HFFc6 (cell line): ENCODE data around the gene HPS6. TPM values are rescaled to one million over a fixed set of nuclear protein-coding genes. Genes with fewer than 3 reads are reported as not detected.
"Not testable (repeated sequence)": the region's sequence is repeated elsewhere in the genome, so short reads cannot be mapped to it uniquely, and the experiment has no call there.

Experiments
- DNase-seq: peaks from one replicate; pipeline ENCODE4 v3.0.0-alpha.2; 2018
- H3K27ac Mint-ChIP-seq: 2 replicates; pipeline ENCODE4 v1.8.0; 2020; ENCODE audit warnings: mild to moderate bottlenecking, mixed read lengths
- H3K27me3 Mint-ChIP-seq: 2 replicates; pipeline ENCODE4 v1.8.0; 2021; ENCODE audit warnings: mild to moderate bottlenecking, moderate library complexity, mixed read lengths; ENCODE audit not compliant: insufficient read depth
- H3K36me3 Mint-ChIP-seq: 2 replicates; pipeline ENCODE4 v1.8.0; 2021; ENCODE audit warnings: low read depth, mixed read lengths
- H3K4me1 Mint-ChIP-seq: 2 replicates; pipeline ENCODE4 v1.8.0; 2020; ENCODE audit warnings: low read depth, mixed read lengths
- H3K4me3 Mint-ChIP-seq: 2 replicates; pipeline ENCODE4 v1.8.0; 2020; ENCODE audit warnings: mild to moderate bottlenecking, moderate library complexity, mixed read lengths
- H3K9me3 Mint-ChIP-seq: 2 replicates; pipeline ENCODE4 v1.8.0; 2020; ENCODE audit warnings: mild to moderate bottlenecking, mixed read lengths
- total RNA-seq, 6 experiments: library from RNA; stranded (reverse); fragmentation: NEBNext Ultra II Directional; extraction: Animal tissue kit (Norgen Biotek cat#: 25700); gene quantifications; 2 replicates in 1 of 6; 3 replicates in 5 of 6; pipeline ENCODE4 v1.2.3, GENCODE V29; 2021
- TF ChIP-seq, protein P1 (sequence below): fragments of 200-600 bp; sonication (generic); IDR thresholded peaks from 2 replicates; pipeline ENCODE4 v1.5.0; 2021; ENCODE audit warnings: antibody characterized with exemption, mild to moderate bottlenecking

Gene HPS6
- total RNA-seq, 6 experiments from 2014 or later = 22.0 to 29.4 (median 24.0) TPM

DNA sequence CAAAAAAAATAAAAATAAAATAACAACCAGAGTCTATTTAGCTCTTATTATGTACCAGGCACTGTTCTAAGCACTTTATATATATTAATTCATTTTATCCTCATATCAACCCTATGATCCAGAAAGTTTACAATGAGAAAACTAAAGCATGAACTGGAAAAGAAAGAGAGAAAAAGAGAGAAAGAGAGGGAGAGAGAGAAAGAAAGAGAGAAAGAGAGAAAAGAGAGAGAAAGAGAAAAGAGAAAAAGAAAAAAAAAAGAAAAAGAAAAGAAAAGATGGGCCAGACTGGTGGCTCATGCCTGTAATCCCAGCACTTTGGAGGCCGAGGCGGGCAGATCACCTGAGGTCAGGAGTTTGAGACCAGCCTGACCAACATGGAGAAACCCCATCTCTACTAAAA, 19.1 kb upstream of the HPS6 start:
- peaks cover 23% of the 10 kb centered on the region for H3K4me1 Mint-ChIP-seq
- no peak overlapping the region for H3K27ac Mint-ChIP-seq
- H3K4me3 Mint-ChIP-seq = no peak overlapping the region; the same call in 1 of the 2 replicates
- H3K27me3 Mint-ChIP-seq = no peaks in the 10 kb centered on the region; the same call in 1 of the 2 replicates
- H3K36me3 Mint-ChIP-seq = no peaks in the 10 kb centered on the region
- DNase-seq = no peak
- TF ChIP-seq, protein P1, sequence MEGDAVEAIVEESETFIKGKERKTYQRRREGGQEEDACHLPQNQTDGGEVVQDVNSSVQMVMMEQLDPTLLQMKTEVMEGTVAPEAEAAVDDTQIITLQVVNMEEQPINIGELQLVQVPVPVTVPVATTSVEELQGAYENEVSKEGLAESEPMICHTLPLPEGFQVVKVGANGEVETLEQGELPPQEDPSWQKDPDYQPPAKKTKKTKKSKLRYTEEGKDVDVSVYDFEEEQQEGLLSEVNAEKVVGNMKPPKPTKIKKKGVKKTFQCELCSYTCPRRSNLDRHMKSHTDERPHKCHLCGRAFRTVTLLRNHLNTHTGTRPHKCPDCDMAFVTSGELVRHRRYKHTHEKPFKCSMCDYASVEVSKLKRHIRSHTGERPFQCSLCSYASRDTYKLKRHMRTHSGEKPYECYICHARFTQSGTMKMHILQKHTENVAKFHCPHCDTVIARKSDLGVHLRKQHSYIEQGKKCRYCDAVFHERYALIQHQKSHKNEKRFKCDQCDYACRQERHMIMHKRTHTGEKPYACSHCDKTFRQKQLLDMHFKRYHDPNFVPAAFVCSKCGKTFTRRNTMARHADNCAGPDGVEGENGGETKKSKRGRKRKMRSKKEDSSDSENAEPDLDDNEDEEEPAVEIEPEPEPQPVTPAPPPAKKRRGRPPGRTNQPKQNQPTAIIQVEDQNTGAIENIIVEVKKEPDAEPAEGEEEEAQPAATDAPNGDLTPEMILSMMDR = no peak
- H3K9me3 Mint-ChIP-seq = no peaks in the 10 kb centered on the region

DNA sequence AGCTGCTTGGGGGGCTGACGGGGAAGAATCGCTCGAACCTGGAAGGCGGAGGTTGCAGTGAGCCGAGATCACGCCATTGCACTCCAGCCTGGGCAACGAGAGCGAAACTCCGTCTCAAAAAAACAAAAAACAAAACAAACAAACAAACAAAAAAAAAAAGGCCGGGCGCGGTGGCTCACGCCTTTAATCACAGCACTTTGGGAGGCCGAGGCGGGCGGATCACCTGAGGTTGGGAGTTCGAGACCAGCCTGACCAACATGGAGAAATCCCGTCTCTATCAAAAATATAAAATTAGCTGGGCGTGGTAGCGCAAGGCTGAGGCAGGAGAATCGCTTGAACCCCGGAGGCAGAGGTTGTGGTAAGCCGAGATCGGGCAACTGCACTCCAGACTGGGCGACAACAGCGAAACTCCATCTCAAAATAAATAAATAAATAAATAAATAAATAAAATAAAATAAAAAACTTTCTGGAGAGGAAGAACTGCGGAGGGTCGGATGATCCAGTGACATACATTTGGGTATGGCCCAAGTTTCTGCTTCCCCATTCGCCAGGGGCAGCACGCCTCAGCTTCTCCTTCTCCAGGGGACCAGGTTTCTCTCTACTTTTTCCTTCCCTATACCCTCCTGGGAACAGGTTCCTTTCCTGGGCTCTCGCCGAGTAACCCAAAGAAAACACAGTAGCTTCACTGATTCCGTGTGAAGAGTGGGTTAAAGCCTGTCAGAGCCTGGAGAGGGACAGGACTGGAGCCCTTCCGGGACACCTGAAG, 10.1 kb upstream of the HPS6 start:
- DNase-seq = not testable (repeated sequence)

DNA sequence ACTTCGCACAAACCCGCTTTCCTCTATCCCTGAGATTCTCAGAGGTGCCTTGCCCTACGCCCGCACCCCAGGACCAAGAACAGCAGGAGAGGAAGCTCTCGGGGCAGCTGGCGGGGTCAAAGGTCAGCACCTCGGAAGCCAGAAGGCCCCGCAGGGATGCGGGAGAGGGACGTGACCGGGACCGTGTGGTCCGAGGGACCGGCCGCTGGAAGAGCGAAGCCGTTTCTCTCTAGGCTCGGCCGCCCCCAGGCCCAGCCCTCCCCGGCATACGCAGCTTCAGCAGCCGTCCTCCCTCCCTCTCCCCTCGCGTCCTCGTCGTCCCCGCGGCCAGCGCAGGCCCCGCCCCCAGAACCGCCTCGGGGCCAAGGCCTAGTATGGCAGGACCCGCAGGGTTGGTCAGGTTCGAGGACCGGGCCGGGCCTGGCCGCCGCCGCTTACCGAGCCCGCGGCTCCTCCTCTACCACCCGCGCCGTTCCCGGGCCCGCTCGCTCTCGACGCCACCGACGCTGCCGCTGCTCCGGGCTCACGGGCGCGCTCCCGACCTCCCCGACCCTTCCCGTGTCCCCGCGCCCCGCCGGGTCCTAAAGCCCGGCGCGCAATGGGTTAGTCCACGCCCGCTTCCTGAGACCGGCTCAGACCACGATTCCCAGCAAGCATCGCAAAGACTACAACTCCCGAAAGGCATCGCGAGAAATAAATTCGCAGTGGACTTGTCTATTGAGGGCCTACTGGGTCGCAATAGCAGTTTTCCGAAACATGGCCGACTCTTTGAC, 9.3 kb upstream of the HPS6 start, which contains the start of gene ARMH3:
Gene ARMH3 (minus strand): TSS at position 527 of the 773 bp plus-strand sequence. CDS start 16,059 bp downstream, outside the sequence.
- Mint-ChIP-seq H3K27me3 (no peaks in the 10 kb centered on the region; the same call in 1 of the 2 replicates), H3K4me1 (peaks cover 29% of the 10 kb centered on the region), H3K27ac (peak within 1 kb of the TSS; percentile 93), H3K9me3 (no peaks in the 10 kb centered on the region), H3K36me3 (peaks cover 9% of the 10 kb centered on the region), H3K4me3 (peak within 1 kb of the TSS; percentile 97)
- peak; percentile 93 for DNase-seq
- TF ChIP-seq, protein P1 = no peak

More for the DNA sequence above, 10.1 kb upstream of the HPS6 start:
- H3K36me3 Mint-ChIP-seq, H3K9me3 Mint-ChIP-seq, H3K27me3 Mint-ChIP-seq: not testable (repeated sequence)
- peak overlapping the region; percentile 93 for H3K27ac Mint-ChIP-seq
- peaks cover 29% of the 10 kb centered on the region for H3K4me1 Mint-ChIP-seq
- H3K4me3 Mint-ChIP-seq = peak overlapping the region; percentile 97

DNA sequence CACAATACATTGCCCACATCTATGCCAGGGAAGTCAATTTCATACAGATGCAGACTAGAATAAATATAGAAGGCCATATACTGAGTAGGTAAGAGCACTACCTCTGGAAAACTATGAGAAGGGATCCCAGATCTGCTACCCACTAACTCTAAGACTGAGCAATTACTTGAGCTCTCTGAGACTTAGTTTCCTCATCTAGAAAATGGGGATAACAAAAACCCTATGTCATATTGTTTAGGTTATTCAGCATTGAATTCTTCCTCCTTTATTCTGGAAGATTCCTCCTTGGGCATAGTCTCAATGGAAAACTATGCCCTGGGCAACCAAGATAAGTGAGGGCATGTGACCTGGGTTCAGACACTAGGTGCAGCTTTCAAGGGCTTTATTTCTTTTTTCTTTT, 5.2 kb upstream of the HPS6 start:
- DNase-seq = no peak
- Mint-ChIP-seq H3K27me3 (no peaks in the 10 kb centered on the region), H3K9me3 (no peaks in the 10 kb centered on the region), H3K36me3 (no peaks in the 10 kb centered on the region), H3K4me1 (peaks cover 22% of the 10 kb centered on the region), H3K27ac (no peak overlapping the region), H3K4me3 (no peak overlapping the region)
- TF ChIP-seq, protein P1 = no peak

DNA sequence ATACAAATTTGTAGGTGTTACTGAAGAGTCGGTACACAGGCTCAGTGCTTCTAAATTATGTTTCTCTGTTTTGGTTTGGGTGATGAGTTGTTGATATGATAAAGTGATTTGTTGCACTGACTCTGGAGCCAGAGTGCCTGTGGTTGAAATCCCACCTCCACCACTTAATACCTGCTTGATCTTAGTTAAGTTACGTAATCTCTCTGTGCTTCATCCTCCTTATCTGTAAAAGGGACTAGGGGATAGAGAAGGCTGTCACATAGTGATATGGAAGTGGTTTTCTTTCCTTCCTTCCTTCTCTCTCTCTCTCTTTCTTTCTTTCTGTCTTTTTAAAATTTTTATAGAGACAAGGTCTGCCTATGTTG, 664 bp upstream of the HPS6 start:
- H3K27me3 Mint-ChIP-seq = no peaks in the 10 kb centered on the region
- TF ChIP-seq, protein P1 = no peak
- no peaks in the 10 kb centered on the region; the same call in 1 of the 2 replicates for H3K36me3 Mint-ChIP-seq
- H3K9me3 Mint-ChIP-seq = no peaks in the 10 kb centered on the region
- peaks cover 33% of the 10 kb centered on the region for H3K4me1 Mint-ChIP-seq
- peak overlapping the region; percentile 71 for H3K27ac Mint-ChIP-seq
- H3K4me3 Mint-ChIP-seq = peak overlapping the region; percentile 91
- DNase-seq = no peak
